Measurements from ENCODE around the gene NCKAP1. TPM values are rescaled to one million over a fixed set of nuclear protein-coding genes. Genes with fewer than 3 reads are reported as not detected.

The NCKAP1 gene
- total and polyA plus RNA-seq, 4 donors = 36.4 to 194 (median 73.1) TPM

DNA sequence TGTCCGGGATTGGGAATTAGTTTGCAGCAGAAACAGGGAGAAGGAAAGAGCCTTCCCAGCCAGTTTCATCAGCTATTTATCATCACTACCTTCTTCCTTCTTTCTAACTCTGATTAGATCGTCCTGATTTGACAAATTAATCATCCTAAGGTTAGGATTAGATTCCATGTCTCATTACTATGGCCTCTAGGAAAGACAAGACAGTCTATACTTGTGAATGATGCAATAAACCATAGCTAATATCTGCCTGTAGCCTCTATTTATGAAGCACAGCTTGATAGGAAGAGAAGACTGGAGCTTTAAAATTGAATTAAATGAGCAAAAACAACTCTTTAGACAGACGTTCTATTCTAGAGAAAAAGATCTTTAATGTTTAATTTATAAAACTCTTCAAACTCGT lies 146.6 kb downstream of the NCKAP1 start:
- Histone ChIP-seq H3K4me1 (ENCODE audit: control insufficient read depth in 5 of 5, insufficient read depth in 5 of 5, low read length in 5 of 5) (peaks cover 0 to 2% (median 0%) of the 10 kb centered on the region in 5 donors), H3K27ac (ENCODE audit: low read depth in 1 of 2, low read length in 1 of 2) (no peak overlapping the region), H3K9me3 (ENCODE audit: control insufficient read depth in 4 of 4, insufficient read depth in 3 of 4, low read length in 3 of 4) (peaks cover 0 to 4% (median 0%) of the 10 kb centered on the region in 4 donors), H3K27me3 (ENCODE audit: control insufficient read depth in 3 of 3, insufficient read depth in 3 of 3, low read length in 2 of 3) (no peaks in the 10 kb centered on the region), H3K9ac (ENCODE audit: insufficient read depth in 1 of 2, low read length in 2 of 2) (no peak overlapping the region), H3K36me3 (ENCODE audit: control insufficient read depth in 4 of 4, insufficient read depth in 4 of 4, low read length in 4 of 4) (no peaks in the 10 kb centered on the region), H3K4me3 (no peak overlapping the region)
- DNase-seq (no peak), ATAC-seq (ENCODE audit: insufficient read depth, low FRiP score) (no peak)
- TF ChIP-seq, protein P1, sequence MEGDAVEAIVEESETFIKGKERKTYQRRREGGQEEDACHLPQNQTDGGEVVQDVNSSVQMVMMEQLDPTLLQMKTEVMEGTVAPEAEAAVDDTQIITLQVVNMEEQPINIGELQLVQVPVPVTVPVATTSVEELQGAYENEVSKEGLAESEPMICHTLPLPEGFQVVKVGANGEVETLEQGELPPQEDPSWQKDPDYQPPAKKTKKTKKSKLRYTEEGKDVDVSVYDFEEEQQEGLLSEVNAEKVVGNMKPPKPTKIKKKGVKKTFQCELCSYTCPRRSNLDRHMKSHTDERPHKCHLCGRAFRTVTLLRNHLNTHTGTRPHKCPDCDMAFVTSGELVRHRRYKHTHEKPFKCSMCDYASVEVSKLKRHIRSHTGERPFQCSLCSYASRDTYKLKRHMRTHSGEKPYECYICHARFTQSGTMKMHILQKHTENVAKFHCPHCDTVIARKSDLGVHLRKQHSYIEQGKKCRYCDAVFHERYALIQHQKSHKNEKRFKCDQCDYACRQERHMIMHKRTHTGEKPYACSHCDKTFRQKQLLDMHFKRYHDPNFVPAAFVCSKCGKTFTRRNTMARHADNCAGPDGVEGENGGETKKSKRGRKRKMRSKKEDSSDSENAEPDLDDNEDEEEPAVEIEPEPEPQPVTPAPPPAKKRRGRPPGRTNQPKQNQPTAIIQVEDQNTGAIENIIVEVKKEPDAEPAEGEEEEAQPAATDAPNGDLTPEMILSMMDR (IDR thresholded peaks at IDR 0.05; ENCODE audit: control extremely low read depth, extremely low read depth) = no peak
- WGBS, 2 donors = 67 to 77% methylated on average over 4 of the region's 4 CpGs

DNA sequence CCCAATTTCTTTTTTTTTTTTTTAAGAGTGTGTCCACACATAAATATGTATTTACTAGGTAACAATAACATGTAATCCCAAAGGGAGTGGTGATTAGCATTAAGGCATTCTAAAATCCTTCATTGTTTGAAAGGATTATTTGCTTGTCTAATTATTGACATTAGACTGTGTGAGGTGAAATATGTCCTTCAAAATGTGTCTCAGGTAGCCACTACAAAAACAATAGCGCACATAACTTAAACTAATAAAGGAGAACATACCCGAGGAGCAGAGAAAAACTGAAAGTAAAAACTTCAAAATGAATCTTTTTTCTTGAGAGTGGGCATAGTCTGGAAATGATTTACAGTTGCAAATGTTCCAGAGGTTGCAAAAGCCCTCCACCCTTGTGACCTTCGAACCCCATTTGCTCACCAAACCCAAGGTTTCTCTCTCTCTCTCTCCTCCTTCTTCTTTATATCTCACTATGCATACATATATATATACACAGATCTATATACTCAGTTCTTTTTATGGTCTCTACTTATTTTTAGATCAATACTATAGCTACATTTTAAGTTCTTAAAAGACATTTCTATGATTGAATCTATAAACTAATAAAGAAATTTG lies 147.4 kb downstream of the NCKAP1 start:
- TF ChIP-seq, protein P1 (IDR thresholded peaks at IDR 0.05; ENCODE audit: control extremely low read depth, extremely low read depth) = no peak
- WGBS, 2 donors = 58 to 72% methylated on average over 3 of the region's 3 CpGs
- peaks cover 0 to 2% (median 0%) of the 10 kb centered on the region in 5 donors for H3K4me1 ChIP-seq (ENCODE audit: control insufficient read depth in 5 of 5, insufficient read depth in 5 of 5, low read length in 5 of 5)
- no peaks in the 10 kb centered on the region for H3K27me3 ChIP-seq (ENCODE audit: control insufficient read depth in 3 of 3, insufficient read depth in 3 of 3, low read length in 2 of 3)
- no peaks in the 10 kb centered on the region for H3K36me3 ChIP-seq (ENCODE audit: control insufficient read depth in 4 of 4, insufficient read depth in 4 of 4, low read length in 4 of 4)
- ATAC-seq (ENCODE audit: insufficient read depth, low FRiP score) (no peak), DNase-seq (no peak)
- H3K27ac ChIP-seq (ENCODE audit: low read depth in 1 of 2, low read length in 1 of 2) = no peak overlapping the region
- H3K4me3 ChIP-seq = no peak overlapping the region
- no peak overlapping the region for H3K9ac ChIP-seq (ENCODE audit: insufficient read depth in 1 of 2, low read length in 2 of 2)
- peaks cover 0 to 4% (median 0%) of the 10 kb centered on the region in 4 donors for H3K9me3 ChIP-seq (ENCODE audit: control insufficient read depth in 4 of 4, insufficient read depth in 3 of 4, low read length in 3 of 4)

DNA sequence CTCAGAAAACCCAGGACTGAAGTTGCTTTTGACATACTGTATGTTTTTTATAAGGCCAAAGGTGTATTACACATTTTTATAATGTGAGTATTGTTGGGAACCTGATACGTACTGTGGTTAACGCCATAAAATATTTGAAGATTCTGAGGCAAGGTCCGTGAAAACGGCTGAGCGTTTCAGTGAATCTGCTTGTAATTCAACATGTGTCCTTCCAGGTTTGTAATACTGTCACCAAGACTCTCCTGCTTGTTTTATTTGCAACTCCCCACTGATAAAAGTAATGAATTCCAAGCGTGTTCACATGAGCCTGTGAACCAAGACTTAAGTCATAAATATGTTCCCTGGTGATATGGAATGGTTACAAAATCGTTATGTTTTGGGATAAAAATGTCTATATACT lies 148.0 kb downstream of the NCKAP1 start:
- DNase-seq (no peak), ATAC-seq (ENCODE audit: insufficient read depth, low FRiP score) (no peak)
- H3K4me1 ChIP-seq (ENCODE audit: control insufficient read depth in 5 of 5, insufficient read depth in 5 of 5, low read length in 5 of 5) = peaks cover 0 to 2% (median 0%) of the 10 kb centered on the region in 5 donors
- WGBS, 2 donors = 94 to 95% methylated on average over 7 of the region's 7 CpGs
- no peak overlapping the region for H3K27ac ChIP-seq (ENCODE audit: low read depth in 1 of 2, low read length in 1 of 2)
- H3K4me3 ChIP-seq = no peak overlapping the region
- peaks cover 0 to 4% (median 0%) of the 10 kb centered on the region in 4 donors for H3K9me3 ChIP-seq (ENCODE audit: control insufficient read depth in 4 of 4, insufficient read depth in 3 of 4, low read length in 3 of 4)
- TF ChIP-seq, protein P1 (IDR thresholded peaks at IDR 0.05; ENCODE audit: control extremely low read depth, extremely low read depth) = no peak
- H3K27me3 ChIP-seq (ENCODE audit: control insufficient read depth in 3 of 3, insufficient read depth in 3 of 3, low read length in 2 of 3) = no peaks in the 10 kb centered on the region
- no peak overlapping the region for H3K9ac ChIP-seq (ENCODE audit: insufficient read depth in 1 of 2, low read length in 2 of 2)
- H3K36me3 ChIP-seq (ENCODE audit: control insufficient read depth in 4 of 4, insufficient read depth in 4 of 4, low read length in 4 of 4) = no peaks in the 10 kb centered on the region

Measured in lung (tissue), 12 donors.